Neural cell (in vitro differentiated cells): ENCODE measurements around the gene SNTA1. TPM values are rescaled to one million over a fixed set of nuclear protein-coding genes. Genes with fewer than 3 reads are reported as not detected.

ENCODE experiments used
- H2AFZ ChIP-seq: fragments of 200-600, 300-800 bp; sonication (generic), shearing (Covaris generic); 2 replicates; pipeline ENCODE4 v1.6.0; 2014; ENCODE audit warnings: low read depth, mild to moderate bottlenecking, antibody characterized with exemption, low read length, moderate library complexity
- H3F3A ChIP-seq: fragments of 200-600 bp; shearing (Covaris generic); 2 replicates; pipeline ENCODE4 v1.6.1; 2016; ENCODE audit warnings: mild to moderate bottlenecking, moderate library complexity, mixed read lengths, antibody characterized with exemption, low read length; ENCODE audit not compliant: insufficient read depth, poor library complexity, severe bottlenecking
- H3K27ac ChIP-seq: fragments of 200-600, 300-800 bp; sonication (generic), shearing (Covaris generic); 2 replicates; pipeline ENCODE4 v1.5.1; 2014; ENCODE audit warnings: mild to moderate bottlenecking, low read length, moderate library complexity
- H3K27me3 ChIP-seq: fragments of 300-800, 200-600 bp; sonication (generic), shearing (Covaris generic); 2 replicates; pipeline ENCODE4 v1.6.0; 2014; ENCODE audit warnings: mild to moderate bottlenecking, low read depth, low read length, moderate library complexity; ENCODE audit not compliant: insufficient read depth
- H3K36me3 ChIP-seq: fragments of 300-800, 200-600 bp; sonication (generic), shearing (Covaris generic); 2 replicates; pipeline ENCODE4 v1.5.1; 2014; ENCODE audit warnings: mild to moderate bottlenecking, antibody characterized with exemption, low read length, moderate library complexity; ENCODE audit not compliant: insufficient read depth
- H3K4me2 ChIP-seq: fragments of 300-800, 200-600 bp; sonication (generic), shearing (Covaris generic); 2 replicates; pipeline ENCODE4 v1.6.0; 2014; ENCODE audit warnings: mild to moderate bottlenecking, low read length
- H3K4me3 ChIP-seq: fragments of 300-800, 200-600 bp; sonication (generic), shearing (Covaris generic); 2 replicates; pipeline ENCODE4 v1.5.1; 2014; ENCODE audit warnings: mild to moderate bottlenecking, low read length, moderate library complexity
- H3K79me2 ChIP-seq: fragments of 200-600 bp; shearing (Covaris generic); replicated peaks from 2 replicates; pipeline ENCODE4 v1.6.0; 2014; ENCODE audit warnings: mild to moderate bottlenecking, low read length, moderate library complexity; ENCODE audit not compliant: insufficient read depth
- H3K9ac ChIP-seq: fragments of 300-800, 200-600 bp; sonication (generic), shearing (Covaris generic); 2 replicates; pipeline ENCODE4 v1.6.1; 2016; ENCODE audit warnings: mild to moderate bottlenecking, low read length, mixed read lengths
- H3K9me2 ChIP-seq: fragments of 200-600 bp; shearing (Covaris generic); 2 replicates; pipeline ENCODE4 v1.6.1; 2016; ENCODE audit warnings: mild to moderate bottlenecking, low read length, mixed read lengths; ENCODE audit not compliant: insufficient read depth
- H3K9me3 ChIP-seq: fragments of 200-600, 300-800 bp; sonication (generic), shearing (Covaris generic); 2 replicates; pipeline ENCODE4 v1.6.1; 2016; ENCODE audit warnings: mild to moderate bottlenecking, mixed run types, low read length, moderate library complexity, mixed read lengths
- H4K20me1 ChIP-seq: fragments of 200-600 bp; shearing (Covaris generic); 2 replicates; pipeline ENCODE4 v1.6.1; 2016; ENCODE audit warnings: mild to moderate bottlenecking, mixed run types; ENCODE audit not compliant: insufficient read depth
- EP300 ChIP-seq: fragments of 450-650 bp; conservative IDR thresholded peaks from 2 replicates; pipeline ENCODE4 v1.6.1; 2014; ENCODE audit warnings: antibody characterized with exemption, mild to moderate bottlenecking, moderate library complexity; ENCODE audit not compliant: poor library complexity, severe bottlenecking
- EZH2 ChIP-seq: fragments of 200-600, 300-800 bp; shearing (Covaris generic), sonication (generic); IDR thresholded peaks from 2 replicates; pipeline ENCODE4 v1.6.1; 2014; ENCODE audit warnings: antibody characterized with exemption, low read length, borderline replicate concordance, mild to moderate bottlenecking; ENCODE audit not compliant: insufficient read depth, poor library complexity, severe bottlenecking
- MXI1 ChIP-seq: fragments of 450-650 bp; conservative IDR thresholded peaks from 2 replicates; pipeline ENCODE4 v1.6.1; 2014; ENCODE audit warnings: antibody characterized with exemption, mild to moderate bottlenecking; ENCODE audit not compliant: poor library complexity, severe bottlenecking
- POLR2AphosphoS5 ChIP-seq: IDR thresholded peaks from 2 replicates; pipeline ENCODE4 v1.6.1; 2012
- RAD21 ChIP-seq: fragments of 450-650 bp; conservative IDR thresholded peaks from 2 replicates; pipeline ENCODE4 v1.6.1; 2014; ENCODE audit warnings: antibody characterized with exemption, mild to moderate bottlenecking, moderate library complexity
- SMC3 ChIP-seq: fragments of 450-650 bp; conservative IDR thresholded peaks from 2 replicates; pipeline ENCODE4 v1.6.1; 2014; ENCODE audit warnings: antibody characterized with exemption, mild to moderate bottlenecking, moderate library complexity; ENCODE audit not compliant: poor library complexity
- TAF1 ChIP-seq: IDR thresholded peaks from 2 replicates; pipeline ENCODE4 v1.6.1; 2012; ENCODE audit warnings: low read depth
- polyA plus RNA-seq: library from polyadenylated mRNA; depleted of rRNA; stranded (reverse); fragments of >200 nt; gene quantifications from 2 replicates; pipeline ENCODE4 v1.2.3, GENCODE V29; 2014
- TF ChIP-seq, protein P1 (sequence below): fragments of 450-650 bp; IDR thresholded peaks from 2 replicates; pipeline ENCODE4 v1.5.1; 2014; ENCODE audit warnings: antibody characterized with exemption, mild to moderate bottlenecking, moderate library complexity; ENCODE audit not compliant: poor library complexity, severe bottlenecking
- TF ChIP-seq, protein P2 (sequence below): IDR thresholded peaks from 2 replicates; pipeline ENCODE4 v1.6.1; 2012; ENCODE audit warnings: borderline replicate concordance

Gene SNTA1
- polyA plus RNA-seq, 1 donor from 2014 or later, result 7.2 TPM

DNA sequence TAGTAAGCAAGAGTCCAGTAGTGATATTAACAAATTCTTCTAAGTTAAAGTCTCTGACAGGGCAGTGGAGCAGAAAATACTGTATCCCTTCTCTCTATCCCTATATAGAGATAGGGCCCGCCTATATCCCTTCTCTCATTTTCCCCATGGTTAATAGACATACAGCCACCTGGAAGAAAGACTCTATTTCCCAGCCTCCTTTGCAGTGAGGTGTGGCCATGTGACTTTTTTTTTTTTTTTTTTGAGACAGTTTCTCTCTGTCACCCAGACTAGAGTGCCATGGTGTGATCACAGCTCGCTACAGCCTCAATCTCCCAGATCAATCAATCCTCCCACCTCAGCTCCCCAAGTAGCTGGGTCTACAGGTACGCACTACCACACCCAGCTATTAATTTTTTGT, 25.5 kb downstream of the SNTA1 start:
- Histone ChIP-seq H3F3A (no peaks in the 10 kb centered on the region), H3K9me2 (no peaks in the 10 kb centered on the region), H3K4me2 (no peak overlapping the region), H3K9ac (no peak overlapping the region), H3K9me3 (no peaks in the 10 kb centered on the region), H3K36me3 (no peaks in the 10 kb centered on the region), H3K27me3 (no peaks in the 10 kb centered on the region), H4K20me1 (no peaks in the 10 kb centered on the region), H2AFZ (no peak overlapping the region), H3K4me3 (no peak overlapping the region), H3K27ac (no peak overlapping the region), H3K79me2 (no peaks in the 10 kb centered on the region)
- no peak for TF ChIP-seq TAF1
- TF ChIP-seq MXI1, result no peak
- TF ChIP-seq SMC3, result no peak

- Histone ChIP-seq H3K27ac (no peak overlapping the region), H3K9me2 (no peaks in the 10 kb centered on the region), H3K79me2 (no peaks in the 10 kb centered on the region), H3K9me3 (no peaks in the 10 kb centered on the region), H3K4me2 (no peak overlapping the region), H3F3A (no peaks in the 10 kb centered on the region), H2AFZ (no peak overlapping the region), H3K4me3 (no peak overlapping the region), H3K9ac (no peak overlapping the region), H3K36me3 (no peaks in the 10 kb centered on the region), H3K27me3 (no peaks in the 10 kb centered on the region), H4K20me1 (no peaks in the 10 kb centered on the region)
- TF ChIP-seq, protein P1, sequence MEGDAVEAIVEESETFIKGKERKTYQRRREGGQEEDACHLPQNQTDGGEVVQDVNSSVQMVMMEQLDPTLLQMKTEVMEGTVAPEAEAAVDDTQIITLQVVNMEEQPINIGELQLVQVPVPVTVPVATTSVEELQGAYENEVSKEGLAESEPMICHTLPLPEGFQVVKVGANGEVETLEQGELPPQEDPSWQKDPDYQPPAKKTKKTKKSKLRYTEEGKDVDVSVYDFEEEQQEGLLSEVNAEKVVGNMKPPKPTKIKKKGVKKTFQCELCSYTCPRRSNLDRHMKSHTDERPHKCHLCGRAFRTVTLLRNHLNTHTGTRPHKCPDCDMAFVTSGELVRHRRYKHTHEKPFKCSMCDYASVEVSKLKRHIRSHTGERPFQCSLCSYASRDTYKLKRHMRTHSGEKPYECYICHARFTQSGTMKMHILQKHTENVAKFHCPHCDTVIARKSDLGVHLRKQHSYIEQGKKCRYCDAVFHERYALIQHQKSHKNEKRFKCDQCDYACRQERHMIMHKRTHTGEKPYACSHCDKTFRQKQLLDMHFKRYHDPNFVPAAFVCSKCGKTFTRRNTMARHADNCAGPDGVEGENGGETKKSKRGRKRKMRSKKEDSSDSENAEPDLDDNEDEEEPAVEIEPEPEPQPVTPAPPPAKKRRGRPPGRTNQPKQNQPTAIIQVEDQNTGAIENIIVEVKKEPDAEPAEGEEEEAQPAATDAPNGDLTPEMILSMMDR, result peak; percentile 14
- no peak for TF ChIP-seq EP300
These were observed 27.6 kb downstream of the SNTA1 start for GRCh38 chr20:33415948-33416347.

- no peaks in the 10 kb centered on the region for H3F3A ChIP-seq
These were observed 31.1 kb downstream of the SNTA1 start for GRCh38 chr20:33412484-33412838.

More at GRCh38 chr20:33412484-33412838, 31.1 kb downstream of the SNTA1 start:
- Histone ChIP-seq H3K79me2 (no peaks in the 10 kb centered on the region), H2AFZ (no peak overlapping the region), H3K4me2 (no peak overlapping the region), H3K9ac (no peak overlapping the region), H3K27ac (no peak overlapping the region), H3K9me2 (no peaks in the 10 kb centered on the region), H3K9me3 (no peaks in the 10 kb centered on the region), H3K36me3 (no peaks in the 10 kb centered on the region), H3K4me3 (no peak overlapping the region), H3K27me3 (no peaks in the 10 kb centered on the region), H4K20me1 (no peaks in the 10 kb centered on the region)
- TF ChIP-seq, protein P1, result no peak
- TF ChIP-seq SMC3 (no peak), MXI1 (no peak), RAD21 (no peak), EP300 (no peak), POLR2AphosphoS5 (no peak), TAF1 (no peak), EZH2 (no peak)
- TF ChIP-seq, protein P2, sequence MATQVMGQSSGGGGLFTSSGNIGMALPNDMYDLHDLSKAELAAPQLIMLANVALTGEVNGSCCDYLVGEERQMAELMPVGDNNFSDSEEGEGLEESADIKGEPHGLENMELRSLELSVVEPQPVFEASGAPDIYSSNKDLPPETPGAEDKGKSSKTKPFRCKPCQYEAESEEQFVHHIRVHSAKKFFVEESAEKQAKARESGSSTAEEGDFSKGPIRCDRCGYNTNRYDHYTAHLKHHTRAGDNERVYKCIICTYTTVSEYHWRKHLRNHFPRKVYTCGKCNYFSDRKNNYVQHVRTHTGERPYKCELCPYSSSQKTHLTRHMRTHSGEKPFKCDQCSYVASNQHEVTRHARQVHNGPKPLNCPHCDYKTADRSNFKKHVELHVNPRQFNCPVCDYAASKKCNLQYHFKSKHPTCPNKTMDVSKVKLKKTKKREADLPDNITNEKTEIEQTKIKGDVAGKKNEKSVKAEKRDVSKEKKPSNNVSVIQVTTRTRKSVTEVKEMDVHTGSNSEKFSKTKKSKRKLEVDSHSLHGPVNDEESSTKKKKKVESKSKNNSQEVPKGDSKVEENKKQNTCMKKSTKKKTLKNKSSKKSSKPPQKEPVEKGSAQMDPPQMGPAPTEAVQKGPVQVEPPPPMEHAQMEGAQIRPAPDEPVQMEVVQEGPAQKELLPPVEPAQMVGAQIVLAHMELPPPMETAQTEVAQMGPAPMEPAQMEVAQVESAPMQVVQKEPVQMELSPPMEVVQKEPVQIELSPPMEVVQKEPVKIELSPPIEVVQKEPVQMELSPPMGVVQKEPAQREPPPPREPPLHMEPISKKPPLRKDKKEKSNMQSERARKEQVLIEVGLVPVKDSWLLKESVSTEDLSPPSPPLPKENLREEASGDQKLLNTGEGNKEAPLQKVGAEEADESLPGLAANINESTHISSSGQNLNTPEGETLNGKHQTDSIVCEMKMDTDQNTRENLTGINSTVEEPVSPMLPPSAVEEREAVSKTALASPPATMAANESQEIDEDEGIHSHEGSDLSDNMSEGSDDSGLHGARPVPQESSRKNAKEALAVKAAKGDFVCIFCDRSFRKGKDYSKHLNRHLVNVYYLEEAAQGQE, result no peak
